GM12873 (cell line): ENCODE results near the gene LRFN2.

Source experiments
- CTCF ChIP-seq: IDR thresholded peaks from 2 replicates; pipeline ENCODE4 v1.5.1; 2012; ENCODE audit warnings: low read depth, mild to moderate bottlenecking, moderate library complexity, low read length, control low read depth; ENCODE audit not compliant: insufficient read depth; ENCODE audit errors: missing control alignments

The LRFN2 gene

DNA sequence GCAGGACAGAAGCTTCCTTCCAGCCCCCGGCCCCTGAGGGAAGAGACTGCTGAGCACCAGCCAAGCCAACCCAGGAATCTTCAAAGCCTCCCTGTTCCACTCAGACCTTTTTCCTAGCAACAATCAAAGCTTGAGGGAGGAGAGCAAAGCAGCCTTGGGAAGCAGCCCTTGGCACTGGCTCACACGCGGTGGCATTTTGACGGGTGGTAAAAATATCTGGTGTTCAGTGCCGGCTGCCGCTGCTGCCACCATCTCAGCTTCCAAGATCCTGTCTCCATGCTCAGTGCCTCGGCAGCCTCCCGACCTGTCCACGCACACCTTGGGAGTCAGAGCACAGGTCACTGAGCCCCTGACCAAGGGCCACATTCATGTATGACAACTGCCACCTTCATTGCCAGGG is 170.1 kb downstream of the LRFN2 start:
- no peak for TF ChIP-seq CTCF

GRCh38 chr6:40414617-40415016 is 172.5 kb downstream of the LRFN2 start:
- TF ChIP-seq CTCF: no peak

DNA sequence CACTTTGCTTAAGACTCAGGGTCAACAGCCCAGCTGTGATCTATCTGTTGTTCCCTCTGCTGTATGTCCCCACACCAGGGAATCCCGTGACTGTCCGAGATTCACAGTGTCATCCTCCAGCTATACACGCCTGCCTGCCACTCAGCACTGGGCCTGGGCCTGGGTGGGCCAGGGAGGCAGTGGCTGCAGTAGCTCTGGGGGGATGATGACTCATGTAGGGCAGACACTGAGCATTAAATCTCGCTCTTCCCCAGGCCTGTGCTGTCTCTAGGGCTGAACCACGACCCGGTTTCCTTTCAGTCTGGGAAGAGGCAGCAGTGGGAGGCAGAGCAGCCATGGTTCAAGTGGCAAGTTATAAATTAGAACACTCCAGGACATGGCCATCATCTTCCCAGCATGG is 173.9 kb downstream of the LRFN2 start:
- no peak for TF ChIP-seq CTCF

DNA sequence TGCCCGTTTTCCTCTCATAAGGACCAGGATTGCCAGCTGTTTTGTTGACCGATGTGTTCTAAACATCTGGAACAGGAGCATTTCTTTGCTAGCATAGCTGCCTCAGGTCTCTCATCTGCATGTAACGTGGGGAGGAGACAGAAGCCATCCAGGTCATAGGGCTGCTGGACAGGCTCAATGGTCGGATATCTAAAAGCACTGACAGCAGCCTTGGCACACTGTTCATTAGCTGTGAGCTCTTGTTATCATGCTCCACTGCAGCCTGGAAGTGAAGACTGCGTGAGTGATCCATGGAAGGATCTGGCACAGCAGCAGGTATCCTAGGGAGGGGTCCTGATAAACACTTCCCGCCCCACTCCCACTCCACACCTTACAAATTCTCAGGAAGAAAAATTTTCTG is 175.3 kb downstream of the LRFN2 start:
- no peak for TF ChIP-seq CTCF

DNA sequence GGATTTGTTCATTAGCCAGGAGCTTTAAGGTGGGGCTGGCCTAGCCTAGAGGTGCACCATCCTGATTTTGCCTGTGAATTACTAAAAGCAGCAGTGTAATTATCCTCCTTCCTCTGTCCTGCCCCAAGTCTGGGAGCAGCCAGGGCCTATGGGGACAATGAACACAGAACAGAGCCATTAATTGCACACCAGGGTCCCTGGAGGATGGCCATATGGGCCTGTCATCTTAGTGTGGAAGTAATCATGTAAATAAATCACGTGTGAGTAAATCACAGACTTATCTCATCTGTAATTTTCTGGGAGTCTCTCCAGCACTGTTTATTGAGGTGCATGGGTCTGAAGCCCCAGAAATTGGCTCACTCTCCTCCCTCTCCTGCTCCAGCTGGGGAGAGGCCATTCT is 176.3 kb downstream of the LRFN2 start:
- no peak for TF ChIP-seq CTCF

DNA sequence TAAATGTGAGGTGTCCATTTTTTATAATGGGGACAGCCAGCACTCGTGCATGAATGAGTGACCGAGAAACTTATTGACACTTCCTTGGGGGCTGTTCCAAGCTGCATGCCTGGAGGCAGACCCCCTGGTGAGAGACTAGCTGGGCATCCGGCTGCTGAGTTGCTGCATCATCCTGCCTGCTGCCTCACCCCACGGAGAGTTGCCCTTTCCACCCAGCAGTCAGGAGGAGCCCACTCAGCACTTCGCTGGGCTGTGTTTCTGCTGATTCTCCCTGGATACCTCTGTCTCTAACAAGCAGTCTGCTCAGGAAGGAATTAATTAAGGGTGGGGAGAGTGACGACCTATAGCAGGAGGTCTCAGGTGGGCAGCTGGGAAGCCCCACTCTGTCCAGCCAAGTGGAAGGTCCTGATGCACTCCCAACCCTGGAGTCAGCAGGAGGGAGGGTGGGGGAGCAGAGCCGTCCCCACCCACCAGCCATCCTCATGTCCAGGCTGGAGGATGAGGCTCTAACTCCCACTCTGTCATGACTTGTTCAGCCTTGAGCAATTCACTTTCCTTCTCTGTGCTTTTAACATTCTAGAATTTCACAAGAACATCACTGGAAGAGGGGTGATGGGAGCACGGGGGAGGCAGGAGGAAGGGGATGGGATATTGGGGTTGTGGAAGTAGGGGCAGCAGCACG is 177.3 kb downstream of the LRFN2 start:
- TF ChIP-seq CTCF: no peak

GRCh38 chr6:40408786-40409542 is 178.2 kb downstream of the LRFN2 start:
- no peak for TF ChIP-seq CTCF
